DOHH2 (cell line): Measurements from ENCODE around the gene EPB41L3.

Source experiments
- H3F3A ChIP-seq: fragments of 200-600 bp; sonication (generic), shearing (Covaris generic); 2 replicates; pipeline ENCODE4 v1.6.0; 2016; ENCODE audit warnings: antibody characterized with exemption, mild to moderate bottlenecking; ENCODE audit not compliant: control insufficient read depth, insufficient read depth
- H3K27ac ChIP-seq: fragments of 200-600 bp; sonication (generic); 2 replicates; pipeline ENCODE4 v1.5.1; 2014; ENCODE audit warnings: low read depth, mild to moderate bottlenecking, low read length, moderate library complexity
- H3K27me3 ChIP-seq: fragments of 200-600 bp; sonication (generic); 2 replicates; pipeline ENCODE4 v1.6.1; 2014; ENCODE audit warnings: mild to moderate bottlenecking, low read length, mixed read lengths; ENCODE audit not compliant: control insufficient read depth
- H3K36me3 ChIP-seq: fragments of 200-600 bp; sonication (generic); 2 replicates; pipeline ENCODE4 v1.6.1; 2014; ENCODE audit warnings: mild to moderate bottlenecking, low read length, moderate library complexity, mixed read lengths; ENCODE audit not compliant: control insufficient read depth
- H3K4me1 ChIP-seq: fragments of 200-600 bp; sonication (generic); 2 replicates; pipeline ENCODE4 v1.6.1; 2014; ENCODE audit warnings: mild to moderate bottlenecking, low read length, mixed read lengths; ENCODE audit not compliant: control insufficient read depth
- H3K4me2 ChIP-seq: fragments of 200-600 bp; sonication (generic); 2 replicates; pipeline ENCODE4 v1.6.0; 2014; ENCODE audit warnings: mild to moderate bottlenecking, low read length, moderate library complexity
- H3K4me3 ChIP-seq: fragments of 200-600 bp; sonication (generic); 2 replicates; pipeline ENCODE4 v1.5.1; 2014; ENCODE audit warnings: mild to moderate bottlenecking, low read length, mixed read lengths
- H3K79me2 ChIP-seq: fragments of 200-600 bp; sonication (generic); 2 replicates; pipeline ENCODE4 v1.6.1; 2014; ENCODE audit warnings: mild to moderate bottlenecking, low read length, mixed read lengths; ENCODE audit not compliant: control insufficient read depth
- H3K9me2 ChIP-seq: fragments of 200-600 bp; sonication (generic); replicated peaks from 2 replicates; pipeline ENCODE4 v1.6.1; 2014; ENCODE audit warnings: mild to moderate bottlenecking, low read length, mixed read lengths; ENCODE audit not compliant: control insufficient read depth
- H3K9me3 ChIP-seq: fragments of 200-600 bp; sonication (generic); 2 replicates; pipeline ENCODE4 v1.6.1; 2014; ENCODE audit warnings: antibody characterized with exemption, low read length, mixed read lengths; ENCODE audit not compliant: control insufficient read depth, insufficient read depth
- H4K20me1 ChIP-seq: fragments of 200-600 bp; sonication (generic); 2 replicates; pipeline ENCODE4 v1.6.0; 2014; ENCODE audit warnings: low read depth, mild to moderate bottlenecking, antibody characterized with exemption, low read length, moderate library complexity; ENCODE audit not compliant: control insufficient read depth, insufficient read depth
- CTCF ChIP-seq: fragments of 200-600 bp; sonication (generic); IDR thresholded peaks from one replicate; pipeline ENCODE4 v1.5.1; 2014; ENCODE audit warnings: antibody characterized with exemption, mild to moderate bottlenecking, low read depth, low read length; ENCODE audit not compliant: poor library complexity, severe bottlenecking
- EZH2phosphoT487 ChIP-seq: fragments of 200-600 bp; sonication (generic); IDR thresholded peaks from 2 replicates; pipeline ENCODE4 v1.6.1; 2017; ENCODE audit warnings: borderline replicate concordance, mild to moderate bottlenecking, antibody characterized with exemption, low read length, moderate library complexity, mixed read lengths

Gene EPB41L3

GRCh38 chr18:5584746-5585417 is 41.1 kb upstream of the EPB41L3 start:
- H3F3A ChIP-seq, result no peaks in the 10 kb centered on the region
- H4K20me1 ChIP-seq, result no peaks in the 10 kb centered on the region
- H3K79me2 ChIP-seq, result no peaks in the 10 kb centered on the region
- H3K9me3 ChIP-seq, result no peaks in the 10 kb centered on the region
- no peaks in the 10 kb centered on the region for H3K9me2 ChIP-seq
- no peaks in the 10 kb centered on the region for H3K36me3 ChIP-seq
- H3K4me3 ChIP-seq, result no peak overlapping the region
- TF ChIP-seq CTCF, result no peak
- TF ChIP-seq EZH2phosphoT487, result no peak
- H3K4me1 ChIP-seq, result no peaks in the 10 kb centered on the region
- no peak overlapping the region for H3K27ac ChIP-seq
- no peaks in the 10 kb centered on the region for H3K27me3 ChIP-seq
- H3K4me2 ChIP-seq, result no peak overlapping the region

GRCh38 chr18:5582849-5583681 is 39.3 kb upstream of the EPB41L3 start:
- no peaks in the 10 kb centered on the region for H3K9me2 ChIP-seq
- H4K20me1 ChIP-seq, result no peaks in the 10 kb centered on the region
- H3K4me3 ChIP-seq, result no peak overlapping the region
- no peaks in the 10 kb centered on the region for H3K79me2 ChIP-seq
- no peaks in the 10 kb centered on the region for H3F3A ChIP-seq
- no peaks in the 10 kb centered on the region for H3K36me3 ChIP-seq
- no peak for TF ChIP-seq CTCF
- TF ChIP-seq EZH2phosphoT487, result no peak
- no peak overlapping the region for H3K4me2 ChIP-seq
- no peak overlapping the region for H3K27ac ChIP-seq
- no peaks in the 10 kb centered on the region for H3K9me3 ChIP-seq
- no peaks in the 10 kb centered on the region for H3K27me3 ChIP-seq
- no peaks in the 10 kb centered on the region for H3K4me1 ChIP-seq

- H3F3A ChIP-seq, result no peaks in the 10 kb centered on the region
- no peaks in the 10 kb centered on the region for H4K20me1 ChIP-seq
- no peaks in the 10 kb centered on the region for H3K9me3 ChIP-seq
- no peaks in the 10 kb centered on the region for H3K9me2 ChIP-seq
- no peak overlapping the region for H3K4me3 ChIP-seq
- no peaks in the 10 kb centered on the region for H3K27me3 ChIP-seq
- no peaks in the 10 kb centered on the region for H3K4me1 ChIP-seq
- no peak for TF ChIP-seq CTCF
- no peak for TF ChIP-seq EZH2phosphoT487
- no peaks in the 10 kb centered on the region for H3K36me3 ChIP-seq
- no peaks in the 10 kb centered on the region for H3K79me2 ChIP-seq
- no peak overlapping the region for H3K27ac ChIP-seq
- H3K4me2 ChIP-seq, result no peak overlapping the region
Measured at GRCh38 chr18:5582076-5582475, 38.3 kb upstream of the EPB41L3 start.
